HCT116 (cell line): ENCODE results near the gene ZNF425.

Source experiments
- EZH2 ChIP-seq: fragments of 200-600 bp; sonication (generic); IDR thresholded peaks from 2 replicates; pipeline ENCODE4 v1.6.1; 2017; ENCODE audit warnings: antibody characterized with exemption, mixed run types
- EZH2phosphoT487 ChIP-seq: fragments of 200-600 bp; IDR thresholded peaks from 2 replicates; pipeline ENCODE4 v1.6.1; 2018; ENCODE audit warnings: antibody characterized with exemption, borderline replicate concordance
- POLR2A ChIP-seq: IDR thresholded peaks from 2 replicates; pipeline ENCODE4 v1.7.0; 2011; ENCODE audit warnings: borderline replicate concordance; ENCODE audit not compliant: insufficient read depth, insufficient read length; ENCODE audit errors: extremely low read depth
- POLR2AphosphoS5 ChIP-seq: IDR thresholded peaks from 2 replicates; pipeline ENCODE4 v1.6.1; 2011; ENCODE audit warnings: mild to moderate bottlenecking, low read depth, low read length, moderate library complexity
- RAD21 ChIP-seq: IDR thresholded peaks from 2 replicates; pipeline ENCODE4 v1.6.1; 2012; ENCODE audit warnings: low read depth, mild to moderate bottlenecking
- SP1 ChIP-seq: IDR thresholded peaks from 2 replicates; pipeline ENCODE4 v1.6.1; 2012; ENCODE audit warnings: low read depth
- TCF7L2 ChIP-seq: IDR thresholded peaks from 2 replicates; pipeline ENCODE4 v1.7.0; 2011; ENCODE audit warnings: borderline replicate concordance, inconsistent platforms; ENCODE audit not compliant: insufficient read depth, insufficient read length; ENCODE audit errors: extremely low read depth
- ZNF274 ChIP-seq: fragments of 200-500 bp; sonication (Bioruptor generic); IDR thresholded peaks from 2 replicates; pipeline ENCODE4 v1.6.1; 2014; ENCODE audit warnings: mild to moderate bottlenecking, low read depth, low read length, inconsistent platforms
- TF ChIP-seq, protein P1 (sequence below), 3 experiments: fragments of 200-600 bp in 1 of 3; sonication (generic) in 1 of 3; IDR thresholded peaks in 2 of 3; conservative IDR thresholded peaks in 1 of 3; 2 replicates each; pipeline ENCODE4 v1.5.1; 2012 to 2017; ENCODE audit warnings: low read depth in 2 of 3, low read length in 2 of 3, antibody characterized with exemption in 1 of 3, borderline replicate concordance in 1 of 3, control low read depth in 1 of 3, mild to moderate bottlenecking in 1 of 3, mixed read lengths in 1 of 3, mixed run types in 1 of 3, moderate library complexity in 1 of 3; ENCODE audit not compliant: insufficient read depth in 1 of 3
- TF ChIP-seq, protein P2 (sequence below): IDR thresholded peaks from 2 replicates; pipeline ENCODE4 v1.6.1; 2011; ENCODE audit warnings: mild to moderate bottlenecking, low read length, moderate library complexity; ENCODE audit not compliant: insufficient replicate concordance; ENCODE audit errors: extremely low read depth

DNA sequence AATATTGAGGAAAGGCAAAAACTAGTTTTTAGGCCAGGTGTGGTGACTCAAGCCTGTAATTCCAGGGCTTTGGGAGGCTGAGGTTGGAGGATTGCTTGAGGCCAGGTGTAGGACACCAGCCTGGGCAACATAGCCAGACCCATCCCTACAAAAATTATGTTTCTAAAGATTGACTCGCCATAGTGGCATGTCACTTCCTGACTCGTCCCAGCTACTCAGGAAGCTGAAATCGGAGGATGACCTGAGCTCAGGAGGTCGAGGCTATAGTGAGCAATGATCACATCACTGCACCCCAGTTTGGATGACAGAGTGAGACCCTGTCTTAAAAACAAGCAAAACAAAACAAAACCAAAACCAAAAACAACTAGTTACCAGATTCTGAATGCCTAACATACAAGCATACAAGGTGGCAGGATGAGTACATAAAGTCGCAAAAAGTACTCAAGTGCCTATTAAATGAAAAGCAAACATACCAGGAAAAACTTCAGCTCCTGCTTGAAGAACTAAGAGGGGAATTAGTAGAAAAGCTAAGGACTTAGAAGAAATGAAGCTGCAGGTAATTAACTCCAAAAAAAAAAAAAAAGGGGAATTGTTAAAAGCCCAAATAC lies 35.2 kb upstream of the ZNF425 start:
- no peak for TF ChIP-seq RAD21
- TF ChIP-seq TCF7L2 = no peak
- TF ChIP-seq, protein P1, sequence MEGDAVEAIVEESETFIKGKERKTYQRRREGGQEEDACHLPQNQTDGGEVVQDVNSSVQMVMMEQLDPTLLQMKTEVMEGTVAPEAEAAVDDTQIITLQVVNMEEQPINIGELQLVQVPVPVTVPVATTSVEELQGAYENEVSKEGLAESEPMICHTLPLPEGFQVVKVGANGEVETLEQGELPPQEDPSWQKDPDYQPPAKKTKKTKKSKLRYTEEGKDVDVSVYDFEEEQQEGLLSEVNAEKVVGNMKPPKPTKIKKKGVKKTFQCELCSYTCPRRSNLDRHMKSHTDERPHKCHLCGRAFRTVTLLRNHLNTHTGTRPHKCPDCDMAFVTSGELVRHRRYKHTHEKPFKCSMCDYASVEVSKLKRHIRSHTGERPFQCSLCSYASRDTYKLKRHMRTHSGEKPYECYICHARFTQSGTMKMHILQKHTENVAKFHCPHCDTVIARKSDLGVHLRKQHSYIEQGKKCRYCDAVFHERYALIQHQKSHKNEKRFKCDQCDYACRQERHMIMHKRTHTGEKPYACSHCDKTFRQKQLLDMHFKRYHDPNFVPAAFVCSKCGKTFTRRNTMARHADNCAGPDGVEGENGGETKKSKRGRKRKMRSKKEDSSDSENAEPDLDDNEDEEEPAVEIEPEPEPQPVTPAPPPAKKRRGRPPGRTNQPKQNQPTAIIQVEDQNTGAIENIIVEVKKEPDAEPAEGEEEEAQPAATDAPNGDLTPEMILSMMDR (IDR thresholded peaks at IDR 0.05 in 2 of 3, conservative IDR thresholded peaks at IDR 0.05 in 1 of 3; ENCODE audit: borderline replicate concordance in 1 of 3, insufficient read depth in 1 of 3, low read depth in 2 of 3, low read length in 2 of 3) = no peak
- no peak for TF ChIP-seq POLR2A
- no peak for TF ChIP-seq EZH2phosphoT487
- TF ChIP-seq, protein P2, sequence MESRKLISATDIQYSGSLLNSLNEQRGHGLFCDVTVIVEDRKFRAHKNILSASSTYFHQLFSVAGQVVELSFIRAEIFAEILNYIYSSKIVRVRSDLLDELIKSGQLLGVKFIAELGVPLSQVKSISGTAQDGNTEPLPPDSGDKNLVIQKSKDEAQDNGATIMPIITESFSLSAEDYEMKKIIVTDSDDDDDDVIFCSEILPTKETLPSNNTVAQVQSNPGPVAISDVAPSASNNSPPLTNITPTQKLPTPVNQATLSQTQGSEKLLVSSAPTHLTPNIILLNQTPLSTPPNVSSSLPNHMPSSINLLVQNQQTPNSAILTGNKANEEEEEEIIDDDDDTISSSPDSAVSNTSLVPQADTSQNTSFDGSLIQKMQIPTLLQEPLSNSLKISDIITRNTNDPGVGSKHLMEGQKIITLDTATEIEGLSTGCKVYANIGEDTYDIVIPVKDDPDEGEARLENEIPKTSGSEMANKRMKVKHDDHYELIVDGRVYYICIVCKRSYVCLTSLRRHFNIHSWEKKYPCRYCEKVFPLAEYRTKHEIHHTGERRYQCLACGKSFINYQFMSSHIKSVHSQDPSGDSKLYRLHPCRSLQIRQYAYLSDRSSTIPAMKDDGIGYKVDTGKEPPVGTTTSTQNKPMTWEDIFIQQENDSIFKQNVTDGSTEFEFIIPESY = no peak
- no peak for TF ChIP-seq POLR2AphosphoS5
- TF ChIP-seq SP1 = no peak; the same call in 1 of the 2 replicates
- no peak for TF ChIP-seq ZNF274
- no peak for TF ChIP-seq EZH2
